ENCODE results near the gene SSBP3.
"Not testable (repeated sequence)": the region's sequence is repeated elsewhere in the genome, so short reads cannot be mapped to it uniquely, and the experiment has no call there.

SSBP3 gene

DNA sequence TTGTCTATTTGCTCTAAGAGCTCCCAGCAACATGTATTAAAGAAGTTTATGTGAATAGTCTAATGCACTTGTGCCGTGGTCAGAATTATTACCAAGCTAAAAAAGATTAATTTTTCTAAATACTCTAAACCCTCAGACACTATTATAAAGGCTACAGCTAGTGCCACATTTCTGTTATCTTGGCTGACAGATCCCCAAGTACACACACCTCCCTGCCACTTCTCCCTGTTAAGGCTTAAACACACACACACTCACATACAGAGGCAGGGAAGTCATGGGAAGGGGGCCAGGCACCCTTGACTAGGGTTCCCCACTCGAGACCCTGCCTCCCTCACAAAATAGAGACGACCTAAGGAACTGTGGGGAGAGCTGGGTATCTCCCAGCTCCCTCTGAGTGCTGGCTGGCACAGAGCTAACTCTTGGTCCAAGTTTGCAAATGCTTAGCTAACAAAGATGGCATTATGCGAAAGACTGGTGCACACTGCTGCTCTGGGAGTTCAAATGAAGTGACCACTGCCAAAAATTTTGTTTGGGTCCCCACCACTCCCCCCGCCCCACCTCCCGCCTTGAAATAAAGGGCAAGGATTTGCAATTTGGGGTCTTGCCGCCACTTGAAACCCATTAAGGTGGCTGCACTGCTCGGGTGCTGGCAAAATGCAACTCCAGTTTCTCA, 9.8 kb downstream of the SSBP3 start:
- peaks cover 6% of the 10 kb centered on the region for H3K4me1 ChIP-seq
- H3K9me3 ChIP-seq, result no peaks in the 10 kb centered on the region
- no peaks in the 10 kb centered on the region for H3K27me3 ChIP-seq
- H3K27ac ChIP-seq, result no peak overlapping the region
- H4K20me1 ChIP-seq, result peaks cover 98% of the 10 kb centered on the region
- H3K4me2 ChIP-seq, result no peak overlapping the region
- H3K36me3 ChIP-seq, result peaks cover 98% of the 10 kb centered on the region
- no peak overlapping the region for H3K4me3 ChIP-seq
- TF ChIP-seq Cebpa-rat (IDR thresholded peaks at IDR 0.05), result no peak
- H3K9ac ChIP-seq, result no peak overlapping the region

DNA sequence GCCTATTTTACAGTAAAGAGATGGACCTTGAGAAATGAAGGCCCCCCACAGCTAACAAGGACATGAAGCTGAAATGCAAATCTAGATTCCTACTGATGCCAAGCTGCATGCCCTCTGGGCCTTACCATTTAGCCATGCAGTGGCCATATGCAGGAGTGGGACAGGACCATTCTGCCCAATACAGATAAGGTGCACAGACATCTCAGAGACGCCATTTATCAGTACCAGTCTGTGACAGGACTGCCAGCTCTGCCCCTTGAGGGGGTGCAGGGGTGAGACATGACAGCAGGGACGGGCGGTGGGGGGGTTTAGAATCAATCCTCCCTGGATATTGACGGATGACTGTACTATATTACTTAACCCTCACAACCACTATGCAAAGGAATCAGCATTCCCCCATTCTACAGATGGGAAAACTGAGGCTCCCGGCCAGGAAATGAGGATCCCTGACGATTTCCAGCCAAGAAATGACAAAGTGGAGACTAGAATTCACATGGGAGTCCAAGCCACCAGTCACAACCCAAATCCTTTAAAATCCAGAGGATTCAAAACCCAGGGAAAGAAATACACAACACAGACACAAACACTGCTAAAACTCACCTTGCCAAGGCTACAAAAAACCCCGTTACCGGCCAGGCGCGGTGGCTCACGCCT, 10.8 kb downstream of the SSBP3 start:
- Histone ChIP-seq H3K27me3 (no peaks in the 10 kb centered on the region), H3K4me3 (no peak overlapping the region), H3K9ac (no peak overlapping the region), H3K4me1 (no peaks in the 10 kb centered on the region; the same call in 1 of the 2 replicates), H3K4me2 (no peak overlapping the region), H3K9me3 (no peaks in the 10 kb centered on the region), H3K36me3 (peaks cover 98% of the 10 kb centered on the region), H4K20me1 (peaks cover 98% of the 10 kb centered on the region), H3K27ac (no peak overlapping the region)
- TF ChIP-seq Cebpa-rat (IDR thresholded peaks at IDR 0.05), result no peak

DNA sequence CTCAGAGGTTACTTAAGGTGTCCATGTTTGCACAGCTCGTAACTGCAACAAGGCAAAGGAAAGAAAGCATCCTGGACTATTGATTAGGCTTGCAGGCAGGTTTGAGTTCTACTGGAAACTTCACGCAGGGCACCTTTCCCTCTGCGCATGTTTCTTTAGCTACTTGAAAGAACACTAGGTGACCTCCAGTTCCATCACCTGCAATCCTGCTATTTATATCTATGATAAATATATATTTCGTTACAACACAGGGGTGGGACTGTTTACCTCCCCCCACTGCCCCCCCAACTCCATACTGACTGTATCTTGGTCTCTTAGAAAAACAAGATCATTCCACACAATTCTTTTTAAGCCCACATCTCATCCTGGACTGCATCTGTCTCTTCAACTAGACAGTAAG, 12.1 kb downstream of the SSBP3 start:
- H3K9me3 ChIP-seq, result no peaks in the 10 kb centered on the region
- no peak for TF ChIP-seq Cebpa-rat (IDR thresholded peaks at IDR 0.05)

DNA sequence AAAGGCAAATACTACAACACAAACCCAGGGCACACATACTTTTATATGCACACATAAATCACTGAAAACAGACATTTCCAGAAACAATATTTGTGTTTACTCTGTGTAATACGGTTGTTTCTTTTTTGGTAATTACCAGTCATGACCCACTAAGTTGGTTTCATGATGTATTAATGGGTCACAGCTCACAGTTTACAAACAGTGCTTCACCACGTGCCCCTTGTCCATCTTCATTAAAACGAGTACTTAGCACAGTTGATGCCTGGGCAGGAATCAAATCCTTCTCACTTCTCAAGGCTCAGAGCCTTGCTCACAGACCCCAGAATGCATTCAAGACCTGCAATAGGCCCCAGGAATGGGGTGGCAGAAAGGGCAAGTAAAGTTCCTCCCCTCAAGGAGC, 13.8 kb downstream of the SSBP3 start:
- H3K27me3 ChIP-seq, result no peaks in the 10 kb centered on the region
- H3K4me3 ChIP-seq, result no peak overlapping the region
- H3K4me2 ChIP-seq, result no peak overlapping the region
- peaks cover 100% of the 10 kb centered on the region for H4K20me1 ChIP-seq
- no peaks in the 10 kb centered on the region; the same call in 1 of the 2 replicates for H3K4me1 ChIP-seq
- no peak overlapping the region for H3K27ac ChIP-seq
- no peak overlapping the region for H3K9ac ChIP-seq
- no peaks in the 10 kb centered on the region for H3K9me3 ChIP-seq
- no peak for TF ChIP-seq Cebpa-rat (IDR thresholded peaks at IDR 0.05)
- H3K36me3 ChIP-seq, result peaks cover 97% of the 10 kb centered on the region

More for the DNA sequence above, 12.1 kb downstream of the SSBP3 start:
- no peak overlapping the region for H3K27ac ChIP-seq
- H3K9ac ChIP-seq, result no peak overlapping the region
- H3K36me3 ChIP-seq, result peaks cover 98% of the 10 kb centered on the region
- no peaks in the 10 kb centered on the region; the same call in 1 of the 2 replicates for H3K4me1 ChIP-seq
- no peaks in the 10 kb centered on the region for H3K27me3 ChIP-seq
- H4K20me1 ChIP-seq, result peaks cover 100% of the 10 kb centered on the region
- H3K4me3 ChIP-seq, result no peak overlapping the region
- H3K4me2 ChIP-seq, result no peak overlapping the region

DNA sequence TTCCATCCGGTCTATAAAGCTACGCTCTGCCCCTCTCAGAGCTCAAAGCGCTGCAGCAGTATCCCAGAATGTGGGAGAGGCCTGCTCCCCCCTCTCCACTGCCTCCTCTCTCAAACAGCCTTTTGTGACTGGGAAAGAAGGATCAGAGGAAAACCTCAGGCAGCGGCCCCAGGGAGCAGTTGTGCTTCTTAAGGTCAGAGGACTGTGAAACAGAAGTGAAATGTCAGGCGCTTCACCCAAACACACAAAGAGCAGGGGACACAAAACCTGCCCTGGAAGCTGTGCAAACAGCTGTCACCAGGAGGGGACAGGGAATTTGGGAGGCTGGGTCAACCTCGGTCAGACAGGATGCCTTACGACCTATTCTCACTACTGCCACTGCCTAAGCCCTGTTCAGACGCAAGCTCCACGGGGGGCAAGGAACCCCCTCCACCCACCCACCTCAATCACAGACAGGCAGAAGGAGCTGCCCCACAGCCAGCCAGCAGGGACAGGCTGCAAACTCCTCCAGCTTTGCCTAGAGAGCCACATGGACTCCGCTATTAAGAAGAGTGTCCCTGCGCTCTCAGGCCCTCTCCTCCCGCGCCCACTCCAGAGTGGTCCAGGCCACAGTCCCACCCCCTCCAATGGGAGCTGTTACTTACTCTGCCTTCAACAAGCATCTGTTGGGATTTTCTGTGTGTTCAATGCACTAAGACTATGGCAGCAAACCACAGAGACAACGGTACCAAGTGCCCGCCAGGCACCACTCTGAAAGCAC, 14.6 kb downstream of the SSBP3 start:
- H3K27me3 ChIP-seq, result no peaks in the 10 kb centered on the region
- TF ChIP-seq Cebpa-rat (IDR thresholded peaks at IDR 0.05), result no peak
- H3K9ac ChIP-seq, result no peak overlapping the region
- no peak overlapping the region for H3K4me2 ChIP-seq
- peaks cover 96% of the 10 kb centered on the region for H3K36me3 ChIP-seq
- H3K4me3 ChIP-seq, result no peak overlapping the region
- H4K20me1 ChIP-seq, result peaks cover 100% of the 10 kb centered on the region
- no peak overlapping the region for H3K27ac ChIP-seq
- H3K9me3 ChIP-seq, result no peaks in the 10 kb centered on the region
- no peaks in the 10 kb centered on the region; the same call in 1 of the 2 replicates for H3K4me1 ChIP-seq

DNA sequence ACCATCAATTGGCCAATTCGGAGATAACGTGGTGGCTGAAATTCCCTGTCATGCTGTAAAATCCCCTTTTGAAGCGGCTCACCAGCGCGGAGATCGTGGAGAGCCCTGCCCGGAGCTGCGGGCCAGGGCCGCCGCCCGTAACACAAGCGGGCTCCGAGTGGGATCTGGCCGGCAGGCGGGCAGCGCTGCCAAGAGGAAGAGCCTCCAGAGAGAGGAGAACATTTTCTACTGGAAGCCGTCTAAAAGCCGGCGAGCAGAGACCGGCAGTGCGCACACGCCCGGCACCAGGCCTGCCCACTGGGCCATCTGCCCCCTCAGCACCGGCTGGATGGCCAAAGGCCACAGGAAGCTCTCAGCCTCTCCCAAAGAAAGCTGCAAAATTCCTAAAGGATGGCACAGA, 15.5 kb downstream of the SSBP3 start:
- H3K27me3 ChIP-seq, result no peaks in the 10 kb centered on the region
- no peak for TF ChIP-seq Cebpa-rat (IDR thresholded peaks at IDR 0.05)
- no peak overlapping the region for H3K27ac ChIP-seq
- no peaks in the 10 kb centered on the region for H3K9me3 ChIP-seq
- H3K4me1 ChIP-seq, result peaks cover 7% of the 10 kb centered on the region
- H3K4me3 ChIP-seq, result no peak overlapping the region
- peaks cover 100% of the 10 kb centered on the region for H4K20me1 ChIP-seq
- no peak overlapping the region for H3K9ac ChIP-seq
- peaks cover 97% of the 10 kb centered on the region for H3K36me3 ChIP-seq
- no peak overlapping the region for H3K4me2 ChIP-seq

DNA sequence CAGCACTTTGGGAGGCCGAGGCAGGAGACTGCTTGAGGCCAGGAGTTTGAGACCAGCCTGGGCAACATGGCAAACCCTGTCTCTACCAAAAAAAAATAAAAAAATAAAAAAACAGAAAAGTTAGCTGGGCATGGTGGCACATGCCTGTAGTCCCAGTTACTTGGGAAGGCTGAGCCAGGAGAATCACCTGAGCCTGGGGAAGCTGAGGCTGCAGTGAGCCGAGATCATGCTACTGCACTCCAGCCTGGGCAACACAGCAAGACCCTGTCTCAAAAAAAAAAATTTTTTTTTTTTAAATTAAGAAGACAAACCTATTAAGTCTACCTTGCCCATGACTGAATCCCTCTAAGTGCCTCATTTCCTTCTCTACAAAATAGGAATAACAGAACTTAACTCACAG, 16.6 kb downstream of the SSBP3 start:
- peaks cover 100% of the 10 kb centered on the region for H4K20me1 ChIP-seq

DNA sequence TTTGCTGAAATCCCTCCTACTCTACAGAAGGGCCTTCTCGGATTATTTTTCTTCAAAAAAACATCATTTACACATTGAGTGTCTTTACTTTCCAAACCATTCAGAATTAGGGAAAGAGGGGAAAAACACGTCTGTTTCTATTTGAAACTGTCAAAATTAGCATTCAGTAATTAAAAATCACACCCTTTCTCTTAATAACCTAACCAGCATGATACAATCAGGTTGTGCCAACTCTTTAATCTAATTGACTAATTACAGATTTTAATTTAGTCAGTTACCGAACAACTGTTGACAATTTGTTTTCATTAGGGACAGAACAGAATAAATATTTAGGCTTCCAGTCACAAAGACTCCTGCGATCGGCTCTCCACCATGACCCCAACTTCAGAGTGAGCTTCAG, 18.8 kb downstream of the SSBP3 start:
- Histone ChIP-seq H3K9ac (no peak overlapping the region), H4K20me1 (peaks cover 100% of the 10 kb centered on the region), H3K4me3 (no peak overlapping the region), H3K9me3 (no peaks in the 10 kb centered on the region), H3K4me2 (no peak overlapping the region), H3K4me1 (peaks cover 22% of the 10 kb centered on the region), H3K36me3 (peaks cover 87% of the 10 kb centered on the region), H3K27ac (no peak overlapping the region), H3K27me3 (no peaks in the 10 kb centered on the region)
- TF ChIP-seq Cebpa-rat (IDR thresholded peaks at IDR 0.05), result no peak

More for the DNA sequence above, 16.6 kb downstream of the SSBP3 start:
- H3K27me3 ChIP-seq, H3K27ac ChIP-seq, H3K9ac ChIP-seq, H3K4me2 ChIP-seq, H3K4me3 ChIP-seq, H3K9me3 ChIP-seq: not testable (repeated sequence)
- peaks cover 95% of the 10 kb centered on the region for H3K36me3 ChIP-seq
- H3K4me1 ChIP-seq, result peaks cover 17% of the 10 kb centered on the region

DNA sequence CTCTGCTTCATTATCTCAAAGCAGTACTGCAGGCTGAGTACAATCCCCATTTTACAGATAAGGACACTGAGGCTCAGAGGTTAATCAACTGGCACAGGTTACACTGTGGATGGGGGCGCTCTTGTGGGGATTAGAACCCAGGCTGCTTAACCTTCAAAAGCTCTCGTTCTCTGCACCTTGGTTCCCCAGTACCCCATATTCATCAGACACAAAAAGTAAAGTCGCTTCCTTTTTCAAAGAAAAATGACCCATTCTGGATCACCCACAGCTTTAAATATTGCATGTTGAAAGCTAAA, 20.5 kb downstream of the SSBP3 start:
- H3K27ac ChIP-seq, result peak overlapping the region; percentile 26; the same call in 1 of the 2 replicates
- H3K4me2 ChIP-seq, result 0 out of 2 replicates have a peak overlapping the region, but pooled peaks have one; percentile 8
- H3K4me1 ChIP-seq, result peaks cover 33% of the 10 kb centered on the region
- H3K9ac ChIP-seq, result no peak overlapping the region
- H3K36me3 ChIP-seq, result peaks cover 82% of the 10 kb centered on the region
- H3K4me3 ChIP-seq, result no peak overlapping the region
- no peaks in the 10 kb centered on the region for H3K27me3 ChIP-seq
- no peak for TF ChIP-seq Cebpa-rat (IDR thresholded peaks at IDR 0.05)
- H4K20me1 ChIP-seq, result peaks cover 99% of the 10 kb centered on the region
- H3K9me3 ChIP-seq, result no peaks in the 10 kb centered on the region
